ENCODE results near the gene COG1. TPM values are rescaled to one million over a fixed set of nuclear protein-coding genes. Genes with fewer than 3 reads are reported as not detected.
A peak's percentile ranks its signal among the peaks of the same experiment; 100 is the strongest.

COG1 gene
- total RNA-seq, 1 experiment from 2014 or later: 26.5 TPM

DNA sequence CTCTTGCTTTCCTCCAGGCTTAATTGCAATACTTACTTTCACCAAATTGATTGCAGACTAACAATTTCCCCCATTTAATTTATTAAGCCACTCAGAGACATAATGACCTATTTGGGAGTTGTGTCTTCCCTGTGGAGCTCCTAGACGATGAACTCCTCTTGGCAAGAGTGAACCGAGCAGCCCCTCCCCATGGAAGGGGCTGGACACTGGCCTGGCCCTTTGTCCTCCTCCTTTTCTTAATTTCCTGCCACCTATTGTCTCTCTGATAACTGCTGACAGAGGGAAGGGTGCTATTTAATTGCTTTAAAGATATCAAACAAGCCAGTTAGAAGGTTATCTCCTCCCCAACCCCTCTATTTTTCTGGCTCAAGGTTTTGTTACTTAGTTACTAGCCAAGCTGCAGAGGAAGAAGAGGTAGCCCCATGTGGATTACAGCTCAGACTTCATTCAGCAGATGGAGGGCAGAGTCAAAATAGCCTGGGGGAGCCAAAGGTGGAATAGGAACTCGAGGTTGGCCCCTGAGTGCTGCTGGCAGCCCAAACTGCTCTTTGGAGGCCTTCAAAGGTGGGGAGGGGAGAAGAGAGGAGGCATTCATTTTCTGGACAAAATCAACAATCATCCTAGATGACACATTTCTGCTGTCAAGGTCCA, 31.8 kb upstream of the COG1 start:
- Mint-ChIP-seq H3K4me1 (peaks cover 39 to 51% of the 10 kb centered on the region in 2 experiments), H3K4me3 (no peak overlapping the region), H3K27me3 (ENCODE audit: low read depth) (peaks cover 49% of the 10 kb centered on the region), H3K9me3 (no peaks in the 10 kb centered on the region), H3K36me3 (ENCODE audit: insufficient read depth in 1 of 3, low read depth in 3 of 3) (no peaks in the 10 kb centered on the region), H3K27ac (peak overlapping the region in 2 of 3 experiments; percentile 35 to 63; a peak in 2 of 7 replicates)
- H2BK20ac ChIP-seq (ENCODE audit: low read depth, low read length, poor library complexity, severe bottlenecking): no peak overlapping the region
- H3K4ac ChIP-seq (ENCODE audit: low read depth, low read length): no peak overlapping the region
- no peak overlapping the region for H3K4me2 ChIP-seq (ENCODE audit: insufficient read depth, insufficient read length, low read length)
- H4K91ac ChIP-seq (ENCODE audit: insufficient read length, low read depth, low read length): no peak overlapping the region
- no peak overlapping the region for H3K56ac ChIP-seq (ENCODE audit: insufficient read length, low read depth, low read length)
- no peak overlapping the region for H4K8ac ChIP-seq (replicated peaks; ENCODE audit: insufficient read length, low read depth, low read length)
- no peak overlapping the region for H3K27ac ChIP-seq (ENCODE audit: insufficient read length, low read depth, low read length)
- H2BK12ac ChIP-seq (ENCODE audit: insufficient read length, low read depth, low read length): no peak overlapping the region
- H3K9me3 ChIP-seq (ENCODE audit: control insufficient read depth, low read depth, low read length): no peaks in the 10 kb centered on the region
- peaks cover 17% of the 10 kb centered on the region for H3K23me2 ChIP-seq (ENCODE audit: insufficient read length, low read depth, low read length, poor library complexity, severe bottlenecking)
- peaks cover 16% of the 10 kb centered on the region; the same call in 1 of the 2 replicates for H3K27me3 ChIP-seq (ENCODE audit: insufficient read depth, low read length)
- no peak overlapping the region for H3K9ac ChIP-seq (ENCODE audit: extremely low read depth, insufficient read length, low read length)
- TF ChIP-seq, protein P1, sequence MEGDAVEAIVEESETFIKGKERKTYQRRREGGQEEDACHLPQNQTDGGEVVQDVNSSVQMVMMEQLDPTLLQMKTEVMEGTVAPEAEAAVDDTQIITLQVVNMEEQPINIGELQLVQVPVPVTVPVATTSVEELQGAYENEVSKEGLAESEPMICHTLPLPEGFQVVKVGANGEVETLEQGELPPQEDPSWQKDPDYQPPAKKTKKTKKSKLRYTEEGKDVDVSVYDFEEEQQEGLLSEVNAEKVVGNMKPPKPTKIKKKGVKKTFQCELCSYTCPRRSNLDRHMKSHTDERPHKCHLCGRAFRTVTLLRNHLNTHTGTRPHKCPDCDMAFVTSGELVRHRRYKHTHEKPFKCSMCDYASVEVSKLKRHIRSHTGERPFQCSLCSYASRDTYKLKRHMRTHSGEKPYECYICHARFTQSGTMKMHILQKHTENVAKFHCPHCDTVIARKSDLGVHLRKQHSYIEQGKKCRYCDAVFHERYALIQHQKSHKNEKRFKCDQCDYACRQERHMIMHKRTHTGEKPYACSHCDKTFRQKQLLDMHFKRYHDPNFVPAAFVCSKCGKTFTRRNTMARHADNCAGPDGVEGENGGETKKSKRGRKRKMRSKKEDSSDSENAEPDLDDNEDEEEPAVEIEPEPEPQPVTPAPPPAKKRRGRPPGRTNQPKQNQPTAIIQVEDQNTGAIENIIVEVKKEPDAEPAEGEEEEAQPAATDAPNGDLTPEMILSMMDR (conservative IDR thresholded peaks at IDR 0.05): no peak
- H2BK5ac ChIP-seq (ENCODE audit: insufficient read length, low read length): no peak overlapping the region
- no peak overlapping the region for H4K5ac ChIP-seq (ENCODE audit: insufficient read length, low read depth, low read length)
- no peaks in the 10 kb centered on the region for H4K20me1 ChIP-seq (ENCODE audit: control insufficient read depth, insufficient read depth, insufficient read length)
- H2BK15ac ChIP-seq (ENCODE audit: low read depth, low read length): no peak overlapping the region
- H3K18ac ChIP-seq (ENCODE audit: insufficient read length, low read depth, low read length): no peak overlapping the region
- H2AFZ ChIP-seq (ENCODE audit: low read length): no peak overlapping the region
- no peaks in the 10 kb centered on the region for H3K79me1 ChIP-seq (ENCODE audit: insufficient read depth, low read depth, low read length, poor library complexity, severe bottlenecking)
- no peak overlapping the region for H2BK120ac ChIP-seq (ENCODE audit: low read depth, low read length, poor library complexity, severe bottlenecking)
- H3K79me2 ChIP-seq (ENCODE audit: insufficient read depth, low read length): no peaks in the 10 kb centered on the region
- WGBS (ENCODE audit: extremely low coverage, insufficient read length, low lambda C conversion rate): no CpG with 5 or more reads among the region's 3 CpGs
- no peak overlapping the region for H2AK5ac ChIP-seq (ENCODE audit: insufficient read length, low read length)
- peaks cover 2% of the 10 kb centered on the region; the same call in 1 of the 2 replicates for H3K4me1 ChIP-seq (ENCODE audit: insufficient read depth, low read length)
- H3K23ac ChIP-seq (ENCODE audit: insufficient read length, low read depth, low read length): no peak overlapping the region
- DNase-seq: no peak
- H3K14ac ChIP-seq (ENCODE audit: insufficient read depth, low read length): no peak overlapping the region
- H3T11ph ChIP-seq (ENCODE audit: low read length): no peak overlapping the region
